22Rv1 (cell line): ENCODE data around the gene SLC16A12.

Experiments used
- ZFX ChIP-seq: fragments of 450-650 bp; IDR thresholded peaks from 2 replicates; pipeline ENCODE4 v1.6.1; 2017; ENCODE audit warnings: antibody characterized with exemption, borderline replicate concordance
- TF ChIP-seq, protein P1 (sequence below): fragments of 450-650 bp; IDR thresholded peaks from 2 replicates; pipeline ENCODE4 v1.5.1; 2017; ENCODE audit warnings: mild to moderate bottlenecking

DNA sequence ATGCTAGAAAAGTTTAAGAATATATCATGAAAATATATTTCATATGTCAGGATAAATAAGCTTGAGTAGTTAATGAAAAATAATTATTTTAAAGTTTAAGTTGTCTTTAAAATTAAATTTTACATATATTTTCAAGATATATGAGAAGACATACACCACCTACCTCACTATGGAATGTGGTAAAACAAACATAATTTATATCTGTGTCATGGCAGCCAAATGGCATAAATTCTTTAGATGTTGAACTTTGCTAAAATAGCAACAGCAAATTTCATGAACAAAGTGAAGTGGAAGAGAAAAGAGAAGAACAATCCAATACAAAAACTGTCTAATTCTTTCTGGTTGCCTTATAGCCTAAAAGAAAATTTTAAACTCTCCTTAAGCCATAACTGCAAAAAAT, 39.6 kb upstream of the SLC16A12 start:
- TF ChIP-seq, protein P1, sequence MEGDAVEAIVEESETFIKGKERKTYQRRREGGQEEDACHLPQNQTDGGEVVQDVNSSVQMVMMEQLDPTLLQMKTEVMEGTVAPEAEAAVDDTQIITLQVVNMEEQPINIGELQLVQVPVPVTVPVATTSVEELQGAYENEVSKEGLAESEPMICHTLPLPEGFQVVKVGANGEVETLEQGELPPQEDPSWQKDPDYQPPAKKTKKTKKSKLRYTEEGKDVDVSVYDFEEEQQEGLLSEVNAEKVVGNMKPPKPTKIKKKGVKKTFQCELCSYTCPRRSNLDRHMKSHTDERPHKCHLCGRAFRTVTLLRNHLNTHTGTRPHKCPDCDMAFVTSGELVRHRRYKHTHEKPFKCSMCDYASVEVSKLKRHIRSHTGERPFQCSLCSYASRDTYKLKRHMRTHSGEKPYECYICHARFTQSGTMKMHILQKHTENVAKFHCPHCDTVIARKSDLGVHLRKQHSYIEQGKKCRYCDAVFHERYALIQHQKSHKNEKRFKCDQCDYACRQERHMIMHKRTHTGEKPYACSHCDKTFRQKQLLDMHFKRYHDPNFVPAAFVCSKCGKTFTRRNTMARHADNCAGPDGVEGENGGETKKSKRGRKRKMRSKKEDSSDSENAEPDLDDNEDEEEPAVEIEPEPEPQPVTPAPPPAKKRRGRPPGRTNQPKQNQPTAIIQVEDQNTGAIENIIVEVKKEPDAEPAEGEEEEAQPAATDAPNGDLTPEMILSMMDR: no peak
- TF ChIP-seq ZFX: no peak
